WTC11 (cell line): ENCODE results near the gene SMIM3. TPM values are rescaled to one million over a fixed set of nuclear protein-coding genes. Genes with fewer than 3 reads are reported as not detected.

ENCODE experiments used
- ATAC-seq: fragments of 200-7000 bp; cut with Tn5 transposase; 2 replicates; pipeline ENCODE4 v1.10.0; 2021; ENCODE audit warnings: mild to moderate bottlenecking, moderate library complexity
- CTCF ChIA-PET: fragments of 300-600 bp; sonication (Branson Sonifier 250); formaldehyde crosslinking; loops from one replicate; lab custom pipeline; 2021; ENCODE audit warnings: antibody characterized with exemption; lab: Charles Lee
- POLR2A ChIA-PET: fragments of 350-600 bp; sonication (Branson Sonifier 250); formaldehyde crosslinking; loops from one replicate; lab custom pipeline; 2021; ENCODE audit warnings: antibody characterized with exemption; lab: Charles Lee
- DNase-seq: peaks from one replicate; pipeline ENCODE4 v3.0.0; 2021; ENCODE audit warnings: low spot score
- H3K27ac Mint-ChIP-seq: 2 replicates; pipeline ENCODE4 v1.8.0; 2021; ENCODE audit warnings: mixed read lengths
- H3K27me3 Mint-ChIP-seq: 2 replicates; pipeline ENCODE4 v1.8.0; 2021; ENCODE audit warnings: low read depth, mild to moderate bottlenecking, moderate library complexity, mixed read lengths
- H3K36me3 Mint-ChIP-seq: 2 replicates; pipeline ENCODE4 v1.8.0; 2021; ENCODE audit warnings: mixed read lengths
- H3K4me1 Mint-ChIP-seq: 2 replicates; pipeline ENCODE4 v1.8.0; 2022; ENCODE audit warnings: mixed read lengths
- H3K4me3 Mint-ChIP-seq: 2 replicates; pipeline ENCODE4 v1.8.0; 2021; ENCODE audit warnings: mild to moderate bottlenecking, moderate library complexity, mixed read lengths
- H3K9me3 Mint-ChIP-seq: 2 replicates; pipeline ENCODE4 v1.8.0; 2021; ENCODE audit warnings: mixed read lengths
- ELF4 ChIP-seq: sonication (generic); formaldehyde crosslinking; IDR thresholded peaks from 2 replicates; pipeline ENCODE4 v1.8.1; 2022; ENCODE audit warnings: low read depth, mild to moderate bottlenecking, moderate library complexity, missing genetic modification reagents
- ESRRA ChIP-seq: sonication (generic); formaldehyde crosslinking; IDR thresholded peaks from 2 replicates; pipeline ENCODE4 v1.8.1; 2022; ENCODE audit warnings: mild to moderate bottlenecking, missing genetic modification reagents, borderline replicate concordance
- FOXK1 ChIP-seq: sonication (generic); formaldehyde crosslinking; IDR thresholded peaks from 2 replicates; pipeline ENCODE4 v1.8.0; 2022; ENCODE audit warnings: mild to moderate bottlenecking, moderate library complexity, missing genetic modification reagents
- FOXP1 ChIP-seq: sonication (generic); formaldehyde crosslinking; IDR thresholded peaks from 2 replicates; pipeline ENCODE4 v1.8.0; 2022; ENCODE audit warnings: missing genetic modification reagents, mild to moderate bottlenecking, moderate library complexity, borderline replicate concordance
- GRHL2 ChIP-seq: fragments of 250-450 bp; sonication (Bioruptor Pico); IDR thresholded peaks from 2 replicates; pipeline ENCODE4 v1.8.0; 2022; ENCODE audit warnings: mild to moderate bottlenecking, moderate library complexity; ENCODE audit not compliant: insufficient replicate concordance, severe bottlenecking
- NFATC4 ChIP-seq: fragments of 250-450 bp; sonication (Bioruptor Pico); IDR thresholded peaks from 2 replicates; pipeline ENCODE4 v1.9.0; 2021; ENCODE audit warnings: mild to moderate bottlenecking
- NR1H2 ChIP-seq: sonication (generic); formaldehyde crosslinking; IDR thresholded peaks from 2 replicates; pipeline ENCODE4 v1.9.0; 2021; ENCODE audit warnings: mild to moderate bottlenecking, moderate library complexity, missing genetic modification reagents
- RORB ChIP-seq: fragments of 250-450 bp; sonication (Bioruptor Pico); IDR thresholded peaks from 2 replicates; pipeline ENCODE4 v1.9.0; 2021; ENCODE audit warnings: mild to moderate bottlenecking
- SP1 ChIP-seq: sonication (generic); formaldehyde crosslinking; conservative IDR thresholded peaks from 2 replicates; pipeline ENCODE4 v1.8.1; 2022; ENCODE audit warnings: missing genetic modification reagents
- TEAD4 ChIP-seq: sonication (generic); formaldehyde crosslinking; IDR thresholded peaks from 2 replicates; pipeline ENCODE4 v1.8.0; 2022; ENCODE audit warnings: mild to moderate bottlenecking, missing genetic modification reagents
- ZNF219 ChIP-seq: sonication (generic); formaldehyde crosslinking; IDR thresholded peaks from 2 replicates; pipeline ENCODE4 v1.8.0; 2023; ENCODE audit warnings: missing genetic modification reagents, mild to moderate bottlenecking, borderline replicate concordance
- ZNF396 ChIP-seq: fragments of 250-450 bp; sonication (Bioruptor Pico); IDR thresholded peaks from 2 replicates; pipeline ENCODE4 v1.8.0; 2021; ENCODE audit warnings: mild to moderate bottlenecking, moderate library complexity, borderline replicate concordance
- total RNA-seq: library from RNA; stranded (reverse); gene quantifications from 3 replicates; pipeline ENCODE4 v1.2.3, GENCODE V29; 2021
- TF ChIP-seq, protein P1 (sequence below): fragments of 200-600 bp; IDR thresholded peaks from 2 replicates; pipeline ENCODE4 v1.8.0; 2022; ENCODE audit warnings: antibody characterized with exemption
- TF ChIP-seq, protein P2 (sequence below): sonication (generic); formaldehyde crosslinking; IDR thresholded peaks from 2 replicates; pipeline ENCODE4 v1.8.1; 2023; ENCODE audit warnings: mild to moderate bottlenecking, moderate library complexity, missing genetic modification reagents
- TF ChIP-seq, protein P3 (sequence below): sonication (generic); formaldehyde crosslinking; IDR thresholded peaks from 2 replicates; pipeline ENCODE4 v1.8.1; 2023; ENCODE audit warnings: mild to moderate bottlenecking, missing genetic modification reagents, moderate library complexity
- TF ChIP-seq, protein P4 (sequence below): fragments of 250-450 bp; sonication (Bioruptor Pico); IDR thresholded peaks from 2 replicates; pipeline ENCODE4 v1.8.0; 2021; ENCODE audit warnings: mild to moderate bottlenecking
- TF ChIP-seq, protein P5 (sequence below): sonication (generic); formaldehyde crosslinking; IDR thresholded peaks from 2 replicates; pipeline ENCODE4 v1.8.1; 2023; ENCODE audit warnings: mild to moderate bottlenecking, missing genetic modification reagents, moderate library complexity
- TF ChIP-seq, protein P6 (sequence below): sonication (generic); formaldehyde crosslinking; IDR thresholded peaks from 2 replicates; pipeline ENCODE4 v1.8.0; 2022; ENCODE audit warnings: mild to moderate bottlenecking, missing genetic modification reagents
- TF ChIP-seq, protein P7 (sequence below): fragments of 250-450 bp; sonication (Bioruptor Pico); IDR thresholded peaks from 2 replicates; pipeline ENCODE4 v2.1.2; 2022; ENCODE audit warnings: mild to moderate bottlenecking, moderate library complexity
- TF ChIP-seq, protein P8 (sequence below): sonication (generic); formaldehyde crosslinking; IDR thresholded peaks from 2 replicates; pipeline ENCODE4 v1.8.1; 2023; ENCODE audit warnings: mild to moderate bottlenecking, missing genetic modification reagents

The SMIM3 gene
- total RNA-seq, 1 experiment from 2014 or later: 14.1 TPM

DNA sequence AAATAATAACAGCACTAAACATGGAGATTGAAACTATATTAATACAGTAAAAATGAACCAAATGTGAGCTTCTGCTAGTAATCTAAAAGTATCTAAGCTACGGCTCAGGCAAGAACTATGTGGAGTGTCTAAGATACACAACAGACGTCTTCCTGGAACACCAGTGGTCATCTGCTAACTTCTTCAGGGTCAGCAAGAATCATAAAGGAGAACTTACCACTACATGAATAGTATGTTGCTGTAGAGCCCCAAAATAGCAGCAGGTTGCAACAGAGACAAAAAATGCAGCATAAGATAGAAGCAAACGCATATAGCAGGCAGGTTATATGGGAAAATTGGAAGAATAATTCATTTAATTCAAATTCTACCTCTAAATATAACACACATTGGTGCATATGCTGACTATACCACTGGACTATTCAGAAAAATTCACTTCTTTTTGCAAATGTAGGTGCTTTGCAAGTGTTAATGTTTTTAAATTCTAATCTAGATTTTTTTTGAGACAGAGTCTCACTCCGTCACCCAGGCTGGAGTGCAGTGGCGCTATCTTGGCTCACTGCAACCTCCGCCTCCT is 46.8 kb upstream of the SMIM3 start:
- no peak overlapping the region for H3K4me3 Mint-ChIP-seq
- POLR2A ChIA-PET: no interaction called here
- TF ChIP-seq, protein P1, sequence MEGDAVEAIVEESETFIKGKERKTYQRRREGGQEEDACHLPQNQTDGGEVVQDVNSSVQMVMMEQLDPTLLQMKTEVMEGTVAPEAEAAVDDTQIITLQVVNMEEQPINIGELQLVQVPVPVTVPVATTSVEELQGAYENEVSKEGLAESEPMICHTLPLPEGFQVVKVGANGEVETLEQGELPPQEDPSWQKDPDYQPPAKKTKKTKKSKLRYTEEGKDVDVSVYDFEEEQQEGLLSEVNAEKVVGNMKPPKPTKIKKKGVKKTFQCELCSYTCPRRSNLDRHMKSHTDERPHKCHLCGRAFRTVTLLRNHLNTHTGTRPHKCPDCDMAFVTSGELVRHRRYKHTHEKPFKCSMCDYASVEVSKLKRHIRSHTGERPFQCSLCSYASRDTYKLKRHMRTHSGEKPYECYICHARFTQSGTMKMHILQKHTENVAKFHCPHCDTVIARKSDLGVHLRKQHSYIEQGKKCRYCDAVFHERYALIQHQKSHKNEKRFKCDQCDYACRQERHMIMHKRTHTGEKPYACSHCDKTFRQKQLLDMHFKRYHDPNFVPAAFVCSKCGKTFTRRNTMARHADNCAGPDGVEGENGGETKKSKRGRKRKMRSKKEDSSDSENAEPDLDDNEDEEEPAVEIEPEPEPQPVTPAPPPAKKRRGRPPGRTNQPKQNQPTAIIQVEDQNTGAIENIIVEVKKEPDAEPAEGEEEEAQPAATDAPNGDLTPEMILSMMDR: no peak
- TF ChIP-seq, protein P2, sequence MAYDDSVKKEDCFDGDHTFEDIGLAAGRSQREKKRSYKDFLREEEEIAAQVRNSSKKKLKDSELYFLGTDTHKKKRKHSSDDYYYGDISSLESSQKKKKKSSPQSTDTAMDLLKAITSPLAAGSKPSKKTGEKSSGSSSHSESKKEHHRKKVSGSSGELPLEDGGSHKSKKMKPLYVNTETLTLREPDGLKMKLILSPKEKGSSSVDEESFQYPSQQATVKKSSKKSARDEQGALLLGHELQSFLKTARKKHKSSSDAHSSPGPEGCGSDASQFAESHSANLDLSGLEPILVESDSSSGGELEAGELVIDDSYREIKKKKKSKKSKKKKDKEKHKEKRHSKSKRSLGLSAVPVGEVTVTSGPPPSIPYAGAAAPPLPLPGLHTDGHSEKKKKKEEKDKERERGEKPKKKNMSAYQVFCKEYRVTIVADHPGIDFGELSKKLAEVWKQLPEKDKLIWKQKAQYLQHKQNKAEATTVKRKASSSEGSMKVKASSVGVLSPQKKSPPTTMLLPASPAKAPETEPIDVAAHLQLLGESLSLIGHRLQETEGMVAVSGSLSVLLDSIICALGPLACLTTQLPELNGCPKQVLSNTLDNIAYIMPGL: no peak
- no peak for TF ChIP-seq NFATC4 (CRISPR knock-in tag)
- TF ChIP-seq, protein P3, sequence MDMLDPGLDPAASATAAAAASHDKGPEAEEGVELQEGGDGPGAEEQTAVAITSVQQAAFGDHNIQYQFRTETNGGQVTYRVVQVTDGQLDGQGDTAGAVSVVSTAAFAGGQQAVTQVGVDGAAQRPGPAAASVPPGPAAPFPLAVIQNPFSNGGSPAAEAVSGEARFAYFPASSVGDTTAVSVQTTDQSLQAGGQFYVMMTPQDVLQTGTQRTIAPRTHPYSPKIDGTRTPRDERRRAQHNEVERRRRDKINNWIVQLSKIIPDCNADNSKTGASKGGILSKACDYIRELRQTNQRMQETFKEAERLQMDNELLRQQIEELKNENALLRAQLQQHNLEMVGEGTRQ: no peak
- no peak for TF ChIP-seq ELF4 (CRISPR knock-in tag)
- no peak for TF ChIP-seq NR1H2
- TF ChIP-seq ZNF396 (CRISPR knock-in tag): no peak
- TF ChIP-seq SP1 (CRISPR knock-in tag): no peak
- no peak for TF ChIP-seq GRHL2 (CRISPR knock-in tag)
- TF ChIP-seq RORB (CRISPR knock-in tag): no peak
- no peak for TF ChIP-seq ESRRA (CRISPR knock-in tag)
- no peak for TF ChIP-seq FOXK1 (CRISPR knock-in tag)
- TF ChIP-seq, protein P4, sequence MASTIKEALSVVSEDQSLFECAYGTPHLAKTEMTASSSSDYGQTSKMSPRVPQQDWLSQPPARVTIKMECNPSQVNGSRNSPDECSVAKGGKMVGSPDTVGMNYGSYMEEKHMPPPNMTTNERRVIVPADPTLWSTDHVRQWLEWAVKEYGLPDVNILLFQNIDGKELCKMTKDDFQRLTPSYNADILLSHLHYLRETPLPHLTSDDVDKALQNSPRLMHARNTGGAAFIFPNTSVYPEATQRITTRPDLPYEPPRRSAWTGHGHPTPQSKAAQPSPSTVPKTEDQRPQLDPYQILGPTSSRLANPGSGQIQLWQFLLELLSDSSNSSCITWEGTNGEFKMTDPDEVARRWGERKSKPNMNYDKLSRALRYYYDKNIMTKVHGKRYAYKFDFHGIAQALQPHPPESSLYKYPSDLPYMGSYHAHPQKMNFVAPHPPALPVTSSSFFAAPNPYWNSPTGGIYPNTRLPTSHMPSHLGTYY: no peak
- TF ChIP-seq, protein P5, sequence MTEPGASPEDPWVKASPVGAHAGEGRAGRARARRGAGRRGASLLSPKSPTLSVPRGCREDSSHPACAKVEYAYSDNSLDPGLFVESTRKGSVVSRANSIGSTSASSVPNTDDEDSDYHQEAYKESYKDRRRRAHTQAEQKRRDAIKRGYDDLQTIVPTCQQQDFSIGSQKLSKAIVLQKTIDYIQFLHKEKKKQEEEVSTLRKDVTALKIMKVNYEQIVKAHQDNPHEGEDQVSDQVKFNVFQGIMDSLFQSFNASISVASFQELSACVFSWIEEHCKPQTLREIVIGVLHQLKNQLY (CRISPR knock-in tag): no peak
- TF ChIP-seq, protein P6, sequence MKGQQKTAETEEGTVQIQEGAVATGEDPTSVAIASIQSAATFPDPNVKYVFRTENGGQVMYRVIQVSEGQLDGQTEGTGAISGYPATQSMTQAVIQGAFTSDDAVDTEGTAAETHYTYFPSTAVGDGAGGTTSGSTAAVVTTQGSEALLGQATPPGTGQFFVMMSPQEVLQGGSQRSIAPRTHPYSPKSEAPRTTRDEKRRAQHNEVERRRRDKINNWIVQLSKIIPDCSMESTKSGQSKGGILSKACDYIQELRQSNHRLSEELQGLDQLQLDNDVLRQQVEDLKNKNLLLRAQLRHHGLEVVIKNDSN (CRISPR knock-in tag): no peak
- no peak for TF ChIP-seq ZNF219
- no peak for TF ChIP-seq FOXP1 (CRISPR knock-in tag)
- TF ChIP-seq, protein P7, sequence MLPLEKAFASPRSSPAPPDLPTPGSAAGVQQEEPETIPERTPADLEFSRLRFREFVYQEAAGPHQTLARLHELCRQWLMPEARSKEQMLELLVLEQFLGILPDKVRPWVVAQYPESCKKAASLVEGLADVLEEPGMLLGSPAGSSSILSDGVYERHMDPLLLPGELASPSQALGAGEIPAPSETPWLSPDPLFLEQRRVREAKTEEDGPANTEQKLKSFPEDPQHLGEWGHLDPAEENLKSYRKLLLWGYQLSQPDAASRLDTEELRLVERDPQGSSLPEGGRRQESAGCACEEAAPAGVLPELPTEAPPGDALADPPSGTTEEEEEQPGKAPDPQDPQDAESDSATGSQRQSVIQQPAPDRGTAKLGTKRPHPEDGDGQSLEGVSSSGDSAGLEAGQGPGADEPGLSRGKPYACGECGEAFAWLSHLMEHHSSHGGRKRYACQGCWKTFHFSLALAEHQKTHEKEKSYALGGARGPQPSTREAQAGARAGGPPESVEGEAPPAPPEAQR (CRISPR knock-in tag): no peak
- TF ChIP-seq, protein P8, sequence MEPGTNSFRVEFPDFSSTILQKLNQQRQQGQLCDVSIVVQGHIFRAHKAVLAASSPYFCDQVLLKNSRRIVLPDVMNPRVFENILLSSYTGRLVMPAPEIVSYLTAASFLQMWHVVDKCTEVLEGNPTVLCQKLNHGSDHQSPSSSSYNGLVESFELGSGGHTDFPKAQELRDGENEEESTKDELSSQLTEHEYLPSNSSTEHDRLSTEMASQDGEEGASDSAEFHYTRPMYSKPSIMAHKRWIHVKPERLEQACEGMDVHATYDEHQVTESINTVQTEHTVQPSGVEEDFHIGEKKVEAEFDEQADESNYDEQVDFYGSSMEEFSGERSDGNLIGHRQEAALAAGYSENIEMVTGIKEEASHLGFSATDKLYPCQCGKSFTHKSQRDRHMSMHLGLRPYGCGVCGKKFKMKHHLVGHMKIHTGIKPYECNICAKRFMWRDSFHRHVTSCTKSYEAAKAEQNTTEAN (CRISPR knock-in tag): no peak
- no peak for TF ChIP-seq TEAD4
- no peak overlapping the region for H3K27ac Mint-ChIP-seq
- H3K36me3 Mint-ChIP-seq: peaks cover 71% of the 10 kb centered on the region
- ATAC-seq (no peak), DNase-seq (no peak)
- CTCF ChIA-PET: no interaction called here
- no peaks in the 10 kb centered on the region for H3K27me3 Mint-ChIP-seq
- peaks cover 22% of the 10 kb centered on the region for H3K9me3 Mint-ChIP-seq
- H3K4me1 Mint-ChIP-seq: peaks cover 2% of the 10 kb centered on the region
